ENCODE data around the gene KCNMA1. TPM values are rescaled to one million over a fixed set of nuclear protein-coding genes. Genes with fewer than 3 reads are reported as not detected.

KCNMA1 gene
- total RNA-seq, 1 donor = 106 TPM

GRCh38 chr10:77334501-77334900 is 303.1 kb downstream of the KCNMA1 start:
- TF ChIP-seq CTCF (IDR thresholded peaks at IDR 0.05; ENCODE audit: insufficient read depth, low read length) = no peak
- H3K4me3 ChIP-seq (ENCODE audit: low read depth, low read length) = no peak overlapping the region
- DNase-seq (ENCODE audit: low read depth) = no peak

GRCh38 chr10:77333610-77334340 is 303.8 kb downstream of the KCNMA1 start:
- no peak for TF ChIP-seq CTCF (IDR thresholded peaks at IDR 0.05; ENCODE audit: insufficient read depth, low read length)
- DNase-seq (ENCODE audit: low read depth) = no peak
- no peak overlapping the region for H3K4me3 ChIP-seq (ENCODE audit: low read depth, low read length)

- no peak overlapping the region for H3K4me3 ChIP-seq (ENCODE audit: low read depth, low read length)
- DNase-seq (ENCODE audit: low read depth) = no peak
- no peak for TF ChIP-seq CTCF (IDR thresholded peaks at IDR 0.05; ENCODE audit: insufficient read depth, low read length)
These were observed 305.4 kb downstream of the KCNMA1 start for GRCh38 chr10:77332256-77332655.

GRCh38 chr10:77328272-77328816 is 309.3 kb downstream of the KCNMA1 start:
- H3K4me3 ChIP-seq (ENCODE audit: low read depth, low read length) = no peak overlapping the region
- no peak for TF ChIP-seq CTCF (IDR thresholded peaks at IDR 0.05; ENCODE audit: insufficient read depth, low read length)
- DNase-seq (ENCODE audit: low read depth) = peak; percentile 54

GRCh38 chr10:77325233-77325537 is 312.4 kb downstream of the KCNMA1 start:
- TF ChIP-seq CTCF (IDR thresholded peaks at IDR 0.05; ENCODE audit: insufficient read depth, low read length) = no peak
- no peak overlapping the region for H3K4me3 ChIP-seq (ENCODE audit: low read depth, low read length)
- DNase-seq (ENCODE audit: low read depth) = no peak

- no peak overlapping the region for H3K4me3 ChIP-seq (ENCODE audit: low read depth, low read length)
- DNase-seq (ENCODE audit: low read depth) = no peak
- no peak for TF ChIP-seq CTCF (IDR thresholded peaks at IDR 0.05; ENCODE audit: insufficient read depth, low read length)
These were observed 315.8 kb downstream of the KCNMA1 start for GRCh38 chr10:77321838-77322237.
